K562 (cell line): ENCODE data around the gene MINDY4. TPM values are rescaled to one million over a fixed set of nuclear protein-coding genes. Genes with fewer than 3 reads are reported as not detected.

Source experiments
- ATF7 ChIP-seq: fragments of 450-650 bp; IDR thresholded peaks from 2 replicates; pipeline ENCODE4 v1.7.1; 2014; ENCODE audit warnings: mild to moderate bottlenecking, moderate library complexity
- BRF1 ChIP-seq: IDR thresholded peaks from 3 replicates; pipeline ENCODE4 v1.6.1; 2011; ENCODE audit warnings: borderline replicate concordance, mild to moderate bottlenecking; ENCODE audit not compliant: insufficient read length; ENCODE audit errors: extremely low read depth
- CAMTA2 ChIP-seq: fragments of 250-450 bp; sonication (Bioruptor Pico); conservative IDR thresholded peaks from 2 replicates; pipeline ENCODE4 v1.5.1; 2022
- EGR1 ChIP-seq: fragments of 450-650 bp; conservative IDR thresholded peaks from 2 replicates; pipeline ENCODE4 v1.6.1; 2017; ENCODE audit warnings: mild to moderate bottlenecking
- HSF4 ChIP-seq: fragments of 250-450 bp; sonication (Bioruptor Pico); IDR thresholded peaks from 2 replicates; pipeline ENCODE4 v2.1.2; 2022; ENCODE audit warnings: mild to moderate bottlenecking, moderate library complexity, borderline replicate concordance
- JUND ChIP-seq, 2 experiments: IDR thresholded peaks; 2 replicates in 1 of 2; 3 replicates in 1 of 2; pipeline ENCODE4 v1.6.1; 2011; ENCODE audit warnings: borderline replicate concordance in 2 of 2, low read depth in 2 of 2, low read length in 2 of 2, improper control_type of control experiment in 1 of 2, missing biosample characterization in 1 of 2, missing genetic modification characterization in 1 of 2, missing genetic modification reagents in 1 of 2
- PCBP2 ChIP-seq: fragments of 200-400 bp; formaldehyde crosslinking; IDR thresholded peaks from 2 replicates; pipeline ENCODE4 v1.6.1; 2018; ENCODE audit warnings: low read length, low read depth, mild to moderate bottlenecking, moderate library complexity; ENCODE audit not compliant: poor library complexity, severe bottlenecking
- PTRF ChIP-seq: fragments of 450-650 bp; IDR thresholded peaks from 2 replicates; pipeline ENCODE4 v1.6.1; 2016; ENCODE audit warnings: mild to moderate bottlenecking, missing genetic modification characterization, missing compliant biosample characterization
- RCOR1 ChIP-seq, 2 experiments: IDR thresholded peaks; 2 replicates each; pipeline ENCODE4 v1.6.1; 2012; ENCODE audit warnings: low read depth in 2 of 2, low read length in 2 of 2, borderline replicate concordance in 1 of 2, improper control_type of control experiment in 1 of 2
- SMAD1 ChIP-seq: fragments of 150-350 bp; IDR thresholded peaks from 2 replicates; pipeline ENCODE4 v1.6.1; 2014; ENCODE audit warnings: low read length, low read depth; ENCODE audit not compliant: partially characterized antibody
- SMC3 ChIP-seq: conservative IDR thresholded peaks from 2 replicates; pipeline ENCODE4 v1.6.1; 2011; ENCODE audit warnings: low read depth, low read length, improper control_type of control experiment; ENCODE audit not compliant: insufficient read depth
- SP1 ChIP-seq: sonication (generic); formaldehyde crosslinking; IDR thresholded peaks from 2 replicates; pipeline ENCODE4 v1.8.1; 2022; ENCODE audit warnings: mild to moderate bottlenecking, missing genetic modification reagents
- STAG1 ChIP-seq: sonication (generic); formaldehyde crosslinking; IDR thresholded peaks from 2 replicates; pipeline ENCODE4 v1.5.0; 2020; ENCODE audit warnings: missing genetic modification reagents, borderline replicate concordance
- TAL1 ChIP-seq: fragments of 450-650 bp; IDR thresholded peaks from 2 replicates; pipeline ENCODE4 v1.6.1; 2016; ENCODE audit warnings: mild to moderate bottlenecking
- ZNF212 ChIP-seq: fragments of 450-650 bp; formaldehyde crosslinking; IDR thresholded peaks from 2 replicates; pipeline ENCODE4 v1.4.0; 2020; ENCODE audit warnings: mild to moderate bottlenecking
- ZNF311 ChIP-seq: fragments of 250-450 bp; sonication (Bioruptor Pico); IDR thresholded peaks from 2 replicates; pipeline ENCODE4 v1.4.0; 2020; ENCODE audit warnings: mild to moderate bottlenecking, moderate library complexity
- polyA plus RNA-seq, 8 experiments: library from polyadenylated mRNA; depleted of rRNA in 4 of 8; stranded (reverse) in 5 of 8; unstranded in 3 of 8; fragments of >200 nt; fragmentation: Nextera tagmentation in 2 of 8; fragmentation: Illumina TruSeq in 1 of 8; extraction: Ambion mirVana in 2 of 8; extraction: Trizol in 1 of 8; gene quantifications; 2 replicates each; pipeline versions ENCODE4 v1.2.1 to v1.2.3, GENCODE V29; 2011 to 2014; ENCODE audit warnings: inconsistent platforms in 1 of 8, missing spikeins in 1 of 8
- total RNA-seq, 7 experiments: library from RNA; depleted of rRNA in 6 of 7; stranded (reverse); fragments of >200 nt in 6 of 7; fragmentation: Illumina TruSeq in 2 of 7; extraction: Trizol in 2 of 7; gene quantifications; 2 replicates each; pipeline versions ENCODE4 v1.2.1 to v1.2.3, GENCODE V29; 2011 to 2021; ENCODE audit warnings: low replicate concordance in 1 of 7
- TF ChIP-seq, protein P1 (sequence below): fragments of 450-650 bp; conservative IDR thresholded peaks from 2 replicates; pipeline ENCODE4 v1.6.1; 2016; ENCODE audit warnings: missing genetic modification characterization, low read depth, mild to moderate bottlenecking, control low read depth, missing compliant biosample characterization
- TF ChIP-seq, protein P2 (sequence below): sonication (generic); formaldehyde crosslinking; IDR thresholded peaks from 2 replicates; pipeline ENCODE4 v1.8.1; 2022; ENCODE audit warnings: missing genetic modification reagents
- TF ChIP-seq, protein P3 (sequence below): IDR thresholded peaks from 2 replicates; pipeline ENCODE4 v1.6.1; 2011; ENCODE audit warnings: borderline replicate concordance, low read depth, mild to moderate bottlenecking, moderate library complexity, low read length; ENCODE audit not compliant: insufficient read depth, poor library complexity, severe bottlenecking
- TF ChIP-seq, protein P4 (sequence below): fragments of 250-450 bp; sonication (Bioruptor Pico); IDR thresholded peaks from 2 replicates; pipeline ENCODE4 v1.8.0; 2022; ENCODE audit warnings: inconsistent platforms, mild to moderate bottlenecking, moderate library complexity, borderline replicate concordance

MINDY4 gene
- total and polyA plus RNA-seq, 9 of the 15 experiments (the other 6 are each of a cell fraction or from before 2014, with no cell fraction given), result 2.1 to 16.7 (median 11.0) TPM

DNA sequence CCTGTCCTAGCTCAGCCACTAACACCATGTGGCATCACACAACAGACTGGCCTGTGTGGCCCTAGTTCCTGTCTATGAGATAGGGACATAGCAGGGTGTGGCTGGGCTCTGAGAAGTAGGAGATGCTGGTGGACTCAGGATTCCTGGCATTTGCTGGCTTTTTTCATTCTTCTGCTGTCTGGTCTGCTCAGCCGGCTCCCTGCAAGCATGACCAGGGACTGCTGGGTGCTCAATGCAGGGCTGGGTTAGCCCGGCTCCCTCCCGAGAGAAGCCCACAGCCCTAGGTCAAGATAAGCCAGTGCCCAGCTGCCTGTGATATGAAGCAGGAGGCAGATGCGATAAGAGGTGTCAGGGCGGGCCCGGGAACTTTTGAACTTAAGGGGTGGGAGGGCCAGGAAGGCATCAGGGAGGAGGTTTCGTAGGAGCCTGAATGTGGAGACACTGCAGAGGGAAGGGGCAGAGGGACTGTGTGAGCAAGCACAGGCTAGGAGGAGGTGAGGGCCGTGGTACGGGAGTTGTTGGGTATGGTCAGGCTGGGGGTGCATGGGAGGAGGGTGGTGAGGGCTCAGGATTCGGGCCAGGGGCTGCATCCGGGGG, 143.9 kb downstream of the MINDY4 start (continued):
- TF ChIP-seq PCBP2, result no peak
- peak; percentile 63 for TF ChIP-seq ATF7
- TF ChIP-seq, protein P1, sequence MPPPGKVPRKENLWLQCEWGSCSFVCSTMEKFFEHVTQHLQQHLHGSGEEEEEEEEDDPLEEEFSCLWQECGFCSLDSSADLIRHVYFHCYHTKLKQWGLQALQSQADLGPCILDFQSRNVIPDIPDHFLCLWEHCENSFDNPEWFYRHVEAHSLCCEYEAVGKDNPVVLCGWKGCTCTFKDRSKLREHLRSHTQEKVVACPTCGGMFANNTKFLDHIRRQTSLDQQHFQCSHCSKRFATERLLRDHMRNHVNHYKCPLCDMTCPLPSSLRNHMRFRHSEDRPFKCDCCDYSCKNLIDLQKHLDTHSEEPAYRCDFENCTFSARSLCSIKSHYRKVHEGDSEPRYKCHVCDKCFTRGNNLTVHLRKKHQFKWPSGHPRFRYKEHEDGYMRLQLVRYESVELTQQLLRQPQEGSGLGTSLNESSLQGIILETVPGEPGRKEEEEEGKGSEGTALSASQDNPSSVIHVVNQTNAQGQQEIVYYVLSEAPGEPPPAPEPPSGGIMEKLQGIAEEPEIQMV, result no peak
- no peak for TF ChIP-seq BRF1
- TF ChIP-seq, protein P2, sequence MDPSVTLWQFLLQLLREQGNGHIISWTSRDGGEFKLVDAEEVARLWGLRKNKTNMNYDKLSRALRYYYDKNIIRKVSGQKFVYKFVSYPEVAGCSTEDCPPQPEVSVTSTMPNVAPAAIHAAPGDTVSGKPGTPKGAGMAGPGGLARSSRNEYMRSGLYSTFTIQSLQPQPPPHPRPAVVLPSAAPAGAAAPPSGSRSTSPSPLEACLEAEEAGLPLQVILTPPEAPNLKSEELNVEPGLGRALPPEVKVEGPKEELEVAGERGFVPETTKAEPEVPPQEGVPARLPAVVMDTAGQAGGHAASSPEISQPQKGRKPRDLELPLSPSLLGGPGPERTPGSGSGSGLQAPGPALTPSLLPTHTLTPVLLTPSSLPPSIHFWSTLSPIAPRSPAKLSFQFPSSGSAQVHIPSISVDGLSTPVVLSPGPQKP (CRISPR knock-in tag), result no peak
- TF ChIP-seq CAMTA2 (CRISPR knock-in tag), result no peak
- peak; percentile 73 for TF ChIP-seq JUND (IDR thresholded peaks at IDR 0.05; ENCODE audit: borderline replicate concordance, low read depth, low read length)
- TF ChIP-seq JUND (tag; IDR thresholded peaks at IDR 0.05; ENCODE audit: borderline replicate concordance, low read depth, low read length), result no peak; the same call in 2 of the 3 replicates
- TF ChIP-seq, protein P3, sequence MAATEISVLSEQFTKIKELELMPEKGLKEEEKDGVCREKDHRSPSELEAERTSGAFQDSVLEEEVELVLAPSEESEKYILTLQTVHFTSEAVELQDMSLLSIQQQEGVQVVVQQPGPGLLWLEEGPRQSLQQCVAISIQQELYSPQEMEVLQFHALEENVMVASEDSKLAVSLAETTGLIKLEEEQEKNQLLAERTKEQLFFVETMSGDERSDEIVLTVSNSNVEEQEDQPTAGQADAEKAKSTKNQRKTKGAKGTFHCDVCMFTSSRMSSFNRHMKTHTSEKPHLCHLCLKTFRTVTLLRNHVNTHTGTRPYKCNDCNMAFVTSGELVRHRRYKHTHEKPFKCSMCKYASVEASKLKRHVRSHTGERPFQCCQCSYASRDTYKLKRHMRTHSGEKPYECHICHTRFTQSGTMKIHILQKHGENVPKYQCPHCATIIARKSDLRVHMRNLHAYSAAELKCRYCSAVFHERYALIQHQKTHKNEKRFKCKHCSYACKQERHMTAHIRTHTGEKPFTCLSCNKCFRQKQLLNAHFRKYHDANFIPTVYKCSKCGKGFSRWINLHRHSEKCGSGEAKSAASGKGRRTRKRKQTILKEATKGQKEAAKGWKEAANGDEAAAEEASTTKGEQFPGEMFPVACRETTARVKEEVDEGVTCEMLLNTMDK, result no peak
- TF ChIP-seq HSF4 (CRISPR knock-in tag), result no peak
- TF ChIP-seq PTRF (tag), result no peak
- peak; percentile 34; the same call in 1 of the 2 replicates for TF ChIP-seq EGR1
- TF ChIP-seq ZNF311 (CRISPR knock-in tag), result no peak
- peak; percentile 97 for TF ChIP-seq TAL1
- TF ChIP-seq SMC3, result no peak
- TF ChIP-seq ZNF212 (CRISPR knock-in tag), result no peak
- TF ChIP-seq STAG1 (CRISPR knock-in tag), result no peak
- peak; percentile 51 for TF ChIP-seq SMAD1
- TF ChIP-seq RCOR1 (IDR thresholded peaks at IDR 0.05; ENCODE audit: borderline replicate concordance in 1 of 2, low read depth in 2 of 2, low read length in 2 of 2), result peak; percentile 69 to 96; a peak in 3 of 4 replicates
- TF ChIP-seq SP1, result peak; percentile 38
- TF ChIP-seq, protein P4, sequence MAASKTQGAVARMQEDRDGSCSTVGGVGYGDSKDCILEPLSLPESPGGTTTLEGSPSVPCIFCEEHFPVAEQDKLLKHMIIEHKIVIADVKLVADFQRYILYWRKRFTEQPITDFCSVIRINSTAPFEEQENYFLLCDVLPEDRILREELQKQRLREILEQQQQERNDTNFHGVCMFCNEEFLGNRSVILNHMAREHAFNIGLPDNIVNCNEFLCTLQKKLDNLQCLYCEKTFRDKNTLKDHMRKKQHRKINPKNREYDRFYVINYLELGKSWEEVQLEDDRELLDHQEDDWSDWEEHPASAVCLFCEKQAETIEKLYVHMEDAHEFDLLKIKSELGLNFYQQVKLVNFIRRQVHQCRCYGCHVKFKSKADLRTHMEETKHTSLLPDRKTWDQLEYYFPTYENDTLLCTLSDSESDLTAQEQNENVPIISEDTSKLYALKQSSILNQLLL (CRISPR knock-in tag), result no peak
